Measurements from ENCODE around the gene SGTA.
"Not testable (repeated sequence)": the region's sequence is repeated elsewhere in the genome, so short reads cannot be mapped to it uniquely, and the experiment has no call there.

SGTA gene

GRCh38 chr19:2798158-2798685 is 15.1 kb upstream of the SGTA start:
- H3K27ac ChIP-seq, result no peak overlapping the region
- TF ChIP-seq, protein P1, sequence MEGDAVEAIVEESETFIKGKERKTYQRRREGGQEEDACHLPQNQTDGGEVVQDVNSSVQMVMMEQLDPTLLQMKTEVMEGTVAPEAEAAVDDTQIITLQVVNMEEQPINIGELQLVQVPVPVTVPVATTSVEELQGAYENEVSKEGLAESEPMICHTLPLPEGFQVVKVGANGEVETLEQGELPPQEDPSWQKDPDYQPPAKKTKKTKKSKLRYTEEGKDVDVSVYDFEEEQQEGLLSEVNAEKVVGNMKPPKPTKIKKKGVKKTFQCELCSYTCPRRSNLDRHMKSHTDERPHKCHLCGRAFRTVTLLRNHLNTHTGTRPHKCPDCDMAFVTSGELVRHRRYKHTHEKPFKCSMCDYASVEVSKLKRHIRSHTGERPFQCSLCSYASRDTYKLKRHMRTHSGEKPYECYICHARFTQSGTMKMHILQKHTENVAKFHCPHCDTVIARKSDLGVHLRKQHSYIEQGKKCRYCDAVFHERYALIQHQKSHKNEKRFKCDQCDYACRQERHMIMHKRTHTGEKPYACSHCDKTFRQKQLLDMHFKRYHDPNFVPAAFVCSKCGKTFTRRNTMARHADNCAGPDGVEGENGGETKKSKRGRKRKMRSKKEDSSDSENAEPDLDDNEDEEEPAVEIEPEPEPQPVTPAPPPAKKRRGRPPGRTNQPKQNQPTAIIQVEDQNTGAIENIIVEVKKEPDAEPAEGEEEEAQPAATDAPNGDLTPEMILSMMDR (IDR thresholded peaks at IDR 0.05), result no peak
- no peak for TF ChIP-seq ZFX (IDR thresholded peaks at IDR 0.05; ENCODE audit: borderline replicate concordance)

- TF ChIP-seq, protein P1 (IDR thresholded peaks at IDR 0.05), result no peak
- TF ChIP-seq ZFX (IDR thresholded peaks at IDR 0.05; ENCODE audit: borderline replicate concordance), result no peak
- H3K27ac ChIP-seq, result no peak overlapping the region
Measured at GRCh38 chr19:2797280-2797679, 14.2 kb upstream of the SGTA start.

- TF ChIP-seq ZFX (IDR thresholded peaks at IDR 0.05; ENCODE audit: borderline replicate concordance), result no peak
- TF ChIP-seq, protein P1 (IDR thresholded peaks at IDR 0.05), result no peak
- H3K27ac ChIP-seq, result no peak overlapping the region
Measured at GRCh38 chr19:2796659-2797266, 13.7 kb upstream of the SGTA start.

- TF ChIP-seq, protein P1 (IDR thresholded peaks at IDR 0.05), result no peak
- no peak overlapping the region for H3K27ac ChIP-seq
Measured at GRCh38 chr19:2795827-2796658, 13.0 kb upstream of the SGTA start.

DNA sequence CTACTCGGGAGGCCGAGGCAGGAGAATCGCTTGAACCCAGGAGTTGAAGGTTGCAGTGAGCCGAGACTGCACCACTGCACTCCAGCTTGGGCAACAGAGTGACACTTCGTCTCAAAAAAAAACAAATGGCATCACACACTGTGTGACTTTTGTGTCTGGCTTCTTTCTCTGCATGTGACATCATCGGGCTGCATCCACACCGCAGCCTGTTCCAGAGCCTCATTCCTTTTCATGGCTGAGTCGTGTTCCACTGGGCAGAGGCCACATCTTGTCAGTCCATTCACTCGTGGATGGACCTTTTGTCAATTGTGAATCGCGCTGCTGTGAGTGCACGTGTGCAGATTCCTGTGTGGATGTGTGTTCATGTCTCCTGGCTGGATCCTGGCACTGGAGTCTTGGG is 10.5 kb upstream of the SGTA start:
- TF ChIP-seq, protein P1 (IDR thresholded peaks at IDR 0.05), result no peak
- TF ChIP-seq ZFX (IDR thresholded peaks at IDR 0.05; ENCODE audit: borderline replicate concordance), result no peak
- no peak overlapping the region for H3K27ac ChIP-seq

- no peak for TF ChIP-seq ZFX (IDR thresholded peaks at IDR 0.05; ENCODE audit: borderline replicate concordance)
- TF ChIP-seq, protein P1 (IDR thresholded peaks at IDR 0.05), result no peak
Measured at GRCh38 chr19:2793126-2793525, 10.1 kb upstream of the SGTA start.

DNA sequence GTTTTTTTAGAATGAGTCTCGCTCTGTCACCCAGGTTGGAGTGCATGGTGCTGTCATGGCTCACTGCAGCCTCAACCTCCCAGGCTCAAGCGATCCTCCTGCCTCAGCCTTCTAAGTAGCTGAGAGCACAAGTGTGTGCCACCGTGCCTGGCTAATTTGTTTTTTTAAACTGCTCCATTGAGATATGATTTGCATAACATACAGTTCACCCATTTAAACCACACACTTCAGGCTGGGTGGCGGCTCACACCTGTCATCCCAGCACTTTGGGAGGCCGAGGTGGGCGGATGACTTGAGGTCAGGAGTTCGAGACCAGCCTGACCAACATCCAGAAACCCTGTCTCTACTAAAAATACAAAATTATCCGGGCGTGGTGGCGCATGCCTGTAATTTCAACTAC is 9.6 kb upstream of the SGTA start:
- not testable (repeated sequence) for H3K27ac ChIP-seq

More at GRCh38 chr19:2793126-2793525, 10.1 kb upstream of the SGTA start:
- H3K27ac ChIP-seq, result no peak overlapping the region
